ENCODE results near the gene DYNC1LI1. TPM values are rescaled to one million over a fixed set of nuclear protein-coding genes. Genes with fewer than 3 reads are reported as not detected.
"Not testable (repeated sequence)": the region's sequence is repeated elsewhere in the genome, so short reads cannot be mapped to it uniquely, and the experiment has no call there.

DYNC1LI1 gene
- polyA plus RNA-seq, 1 donor (not counting 4 experiments of a cell fraction or from before 2014, with no cell fraction given): 64.4 TPM

DNA sequence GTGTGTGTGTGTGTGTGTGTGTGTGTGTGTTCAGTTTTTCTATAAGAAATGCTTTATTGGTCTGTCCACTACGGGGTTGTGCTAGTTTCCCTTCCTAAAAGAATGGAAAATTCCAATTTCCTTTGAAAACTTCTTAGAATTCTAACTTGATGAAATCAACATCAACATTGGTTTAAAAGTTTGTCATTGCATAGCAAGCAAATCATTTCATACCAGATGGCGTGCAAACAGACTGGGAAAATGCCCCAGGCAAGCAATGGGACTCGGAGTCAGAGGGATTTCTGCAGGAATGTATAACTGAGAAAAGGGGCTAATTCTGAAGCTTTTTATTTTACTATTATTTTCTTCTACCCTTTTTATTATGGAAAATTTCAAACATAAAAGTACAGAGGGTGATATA is 13.1 kb upstream of the DYNC1LI1 start:
- no peak overlapping the region for H2AFZ ChIP-seq (ENCODE audit: control insufficient read depth, low read length)
- no peak overlapping the region for H3K27ac ChIP-seq (ENCODE audit: control insufficient read depth, insufficient read depth, low read length)
- no peaks in the 10 kb centered on the region for H3K36me3 ChIP-seq (ENCODE audit: control insufficient read depth in 2 of 2, extremely low read depth in 1 of 2, insufficient read depth in 2 of 2, low read length in 2 of 2)
- H3K27me3 ChIP-seq (ENCODE audit: control insufficient read depth, extremely low read depth, insufficient read depth, low read length): no peaks in the 10 kb centered on the region
- H3K4me3 ChIP-seq (ENCODE audit: control insufficient read depth in 2 of 3, extremely low read depth in 1 of 3, insufficient read depth in 2 of 3, low read depth in 1 of 3, low read length in 3 of 3): no peak overlapping the region
- H4K20me1 ChIP-seq (ENCODE audit: control insufficient read depth, extremely low read depth, insufficient read depth, low read length): no peaks in the 10 kb centered on the region
- no peaks in the 10 kb centered on the region for H3K9me3 ChIP-seq (ENCODE audit: control insufficient read depth, low read depth, low read length)
- H3K4me2 ChIP-seq (ENCODE audit: control insufficient read depth, extremely low read depth, insufficient read depth, low read depth, low read length): no peak overlapping the region
- DNase-seq (ENCODE audit: low read depth, low spot score) (no peak), FAIRE-seq (no peak)
- TF ChIP-seq EZH2 (IDR thresholded peaks at IDR 0.05; ENCODE audit: low read length): no peak
- TF ChIP-seq, protein P1, sequence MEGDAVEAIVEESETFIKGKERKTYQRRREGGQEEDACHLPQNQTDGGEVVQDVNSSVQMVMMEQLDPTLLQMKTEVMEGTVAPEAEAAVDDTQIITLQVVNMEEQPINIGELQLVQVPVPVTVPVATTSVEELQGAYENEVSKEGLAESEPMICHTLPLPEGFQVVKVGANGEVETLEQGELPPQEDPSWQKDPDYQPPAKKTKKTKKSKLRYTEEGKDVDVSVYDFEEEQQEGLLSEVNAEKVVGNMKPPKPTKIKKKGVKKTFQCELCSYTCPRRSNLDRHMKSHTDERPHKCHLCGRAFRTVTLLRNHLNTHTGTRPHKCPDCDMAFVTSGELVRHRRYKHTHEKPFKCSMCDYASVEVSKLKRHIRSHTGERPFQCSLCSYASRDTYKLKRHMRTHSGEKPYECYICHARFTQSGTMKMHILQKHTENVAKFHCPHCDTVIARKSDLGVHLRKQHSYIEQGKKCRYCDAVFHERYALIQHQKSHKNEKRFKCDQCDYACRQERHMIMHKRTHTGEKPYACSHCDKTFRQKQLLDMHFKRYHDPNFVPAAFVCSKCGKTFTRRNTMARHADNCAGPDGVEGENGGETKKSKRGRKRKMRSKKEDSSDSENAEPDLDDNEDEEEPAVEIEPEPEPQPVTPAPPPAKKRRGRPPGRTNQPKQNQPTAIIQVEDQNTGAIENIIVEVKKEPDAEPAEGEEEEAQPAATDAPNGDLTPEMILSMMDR (optimal IDR thresholded peaks at IDR 0.05 in 1 of 3, IDR thresholded peaks at IDR 0.05 in 1 of 3, conservative IDR thresholded peaks at IDR 0.05 in 1 of 3; ENCODE audit: extremely low read depth in 1 of 3, insufficient read depth in 2 of 3, low read length in 3 of 3): no peak
- H3K9ac ChIP-seq (ENCODE audit: control insufficient read depth, extremely low read depth, insufficient read depth, low read length): no peak overlapping the region
- no peaks in the 10 kb centered on the region for H3K79me2 ChIP-seq (ENCODE audit: control insufficient read depth, insufficient read depth, low read length)
- no peaks in the 10 kb centered on the region for H3K9me1 ChIP-seq (ENCODE audit: control insufficient read depth, extremely low read depth, insufficient read depth, low read length)
- dilution Hi-C loops (cut with MboI; ENCODE audit: extremely low pct_ligation_motif_present, low sequenced_read_pairs): no loop called here
- no peaks in the 10 kb centered on the region for H3K4me1 ChIP-seq (ENCODE audit: control insufficient read depth, extremely low read depth, insufficient read depth, low read length)

DNA sequence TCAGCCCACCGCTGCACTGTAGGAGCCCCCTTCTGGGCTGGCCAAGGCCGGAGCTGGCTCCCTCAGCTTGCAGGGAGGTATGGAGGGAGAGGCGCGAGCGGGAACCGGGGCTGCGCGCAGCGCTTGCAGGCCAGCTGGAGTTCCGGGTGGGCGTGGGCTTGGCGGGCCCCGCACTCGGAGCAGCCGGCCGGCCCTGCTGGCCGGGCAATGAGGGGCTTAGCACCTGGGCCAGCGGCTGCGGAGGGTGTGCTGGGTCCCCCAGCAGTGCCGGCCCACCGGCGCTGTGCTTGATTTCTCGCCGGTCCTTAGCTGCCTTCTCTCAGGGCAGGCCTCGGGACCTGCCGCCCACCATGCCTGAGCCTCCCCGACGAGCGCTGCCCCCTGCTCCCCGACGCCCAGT is 8.0 kb upstream of the DYNC1LI1 start:
- H3K9me1 ChIP-seq (ENCODE audit: control insufficient read depth, extremely low read depth, insufficient read depth, low read length); H2AFZ ChIP-seq (ENCODE audit: control insufficient read depth, low read length); H3K36me3 ChIP-seq (ENCODE audit: control insufficient read depth in 2 of 2, extremely low read depth in 1 of 2, insufficient read depth in 2 of 2, low read length in 2 of 2); DNase-seq (ENCODE audit: low read depth, low spot score); H3K4me1 ChIP-seq (ENCODE audit: control insufficient read depth, extremely low read depth, insufficient read depth, low read length); H3K4me2 ChIP-seq (ENCODE audit: control insufficient read depth, extremely low read depth, insufficient read depth, low read depth, low read length); H4K20me1 ChIP-seq (ENCODE audit: control insufficient read depth, extremely low read depth, insufficient read depth, low read length); H3K9me3 ChIP-seq (ENCODE audit: control insufficient read depth, low read depth, low read length); dilution Hi-C loops (cut with MboI; ENCODE audit: extremely low pct_ligation_motif_present, low sequenced_read_pairs); FAIRE-seq; H3K27me3 ChIP-seq (ENCODE audit: control insufficient read depth, extremely low read depth, insufficient read depth, low read length); H3K27ac ChIP-seq (ENCODE audit: control insufficient read depth, insufficient read depth, low read length); H3K9ac ChIP-seq (ENCODE audit: control insufficient read depth, extremely low read depth, insufficient read depth, low read length); H3K79me2 ChIP-seq (ENCODE audit: control insufficient read depth, insufficient read depth, low read length); H3K4me3 ChIP-seq (ENCODE audit: control insufficient read depth in 2 of 3, extremely low read depth in 1 of 3, insufficient read depth in 2 of 3, low read depth in 1 of 3, low read length in 3 of 3): not testable (repeated sequence)
